GM18520 (cell line): ENCODE results near the gene LCE4A.

ENCODE experiments used
- ATAC-seq: cut with Tn5 transposase; IDR thresholded peaks from one replicate; pipeline ENCODE4 v1.9.1; 2021; ENCODE audit not compliant: unreplicated experiment

The LCE4A gene

DNA sequence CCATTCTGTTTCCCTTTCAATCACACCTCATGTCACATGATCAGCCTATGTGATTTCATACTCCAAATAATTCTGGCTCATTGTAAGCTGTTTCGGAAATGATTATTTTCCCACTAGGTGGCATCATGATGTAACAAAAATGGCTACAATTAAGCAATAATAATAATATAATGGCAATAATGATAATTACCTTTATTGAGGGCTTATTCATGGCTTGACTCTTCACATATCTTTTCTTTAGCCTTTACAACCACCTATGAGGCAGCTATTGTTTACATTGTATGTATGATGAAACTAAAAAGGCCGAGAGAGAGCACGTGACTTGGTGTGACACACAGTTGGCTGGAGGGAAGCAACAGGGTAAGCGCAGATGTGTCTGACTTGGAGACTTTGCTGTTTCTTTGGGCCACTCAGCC lies 37.3 kb downstream of the LCE4A start:
- no peak for ATAC-seq

DNA sequence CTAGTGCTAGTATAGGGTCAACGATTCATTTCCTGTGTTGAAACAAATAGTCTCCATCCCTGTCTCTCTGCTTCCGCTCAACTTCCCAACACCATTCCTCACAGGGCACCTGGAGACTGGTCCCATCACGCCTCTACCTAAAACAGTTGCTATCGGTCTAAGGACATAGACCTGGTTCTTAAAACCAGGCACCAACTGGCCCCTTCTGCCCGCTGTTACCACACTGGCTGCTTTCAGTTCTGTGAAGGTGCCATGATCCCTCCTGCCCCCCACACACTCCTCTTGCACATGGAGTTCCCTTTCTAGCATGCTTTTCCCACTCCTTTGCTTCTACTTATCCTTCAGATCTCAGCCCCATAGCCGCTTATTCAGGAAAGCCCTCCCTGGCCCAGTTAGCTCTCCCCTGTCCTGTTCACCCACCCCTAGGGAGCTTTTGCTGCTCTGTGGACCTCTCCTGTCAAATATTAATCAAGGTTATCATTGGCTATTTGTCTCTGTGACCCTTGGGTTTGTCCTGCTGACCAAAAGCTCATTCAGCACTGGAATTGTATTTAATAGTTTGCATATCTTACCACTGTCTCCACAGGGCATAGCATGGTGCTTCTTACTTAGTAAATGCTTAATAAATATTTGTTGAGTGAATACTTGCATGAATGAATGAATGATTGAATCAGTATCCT lies 37.9 kb downstream of the LCE4A start:
- no peak for ATAC-seq

DNA sequence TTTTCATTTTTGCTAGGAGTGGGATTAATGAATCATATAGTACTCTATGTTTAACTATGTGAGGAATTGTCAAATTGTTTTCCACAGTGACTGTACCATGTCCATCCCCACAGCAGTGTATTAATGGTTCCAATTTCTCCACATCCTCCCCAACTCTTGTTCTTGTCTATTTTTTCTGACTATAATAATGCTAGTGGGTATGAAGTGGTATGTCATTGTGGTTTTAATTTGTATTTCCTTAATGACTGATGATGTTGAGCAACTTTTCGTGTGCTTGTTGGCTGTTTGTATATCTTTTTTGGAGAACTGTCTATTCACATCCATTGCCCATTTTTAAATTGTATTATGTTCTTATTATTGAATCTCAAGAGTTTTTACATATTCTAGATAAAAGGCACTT lies 39.9 kb downstream of the LCE4A start:
- ATAC-seq, result no peak

DNA sequence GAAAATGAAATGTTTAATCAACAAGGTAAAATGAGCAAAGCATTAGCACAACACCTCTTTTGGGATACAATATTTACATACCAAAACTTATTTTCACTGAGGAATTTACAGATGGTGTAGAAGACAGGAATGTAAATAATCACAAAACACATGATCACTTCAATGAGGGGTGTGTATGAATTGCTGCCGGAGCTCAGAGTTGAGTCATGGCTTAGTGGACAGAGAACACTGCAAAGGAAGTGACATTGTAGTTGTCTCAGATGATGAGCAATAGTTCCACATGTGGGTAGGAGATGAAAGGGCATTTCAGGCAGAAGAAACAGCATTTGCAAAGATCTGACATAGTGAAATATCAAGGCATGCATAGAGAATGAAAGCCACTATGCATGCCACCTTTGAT lies 44.3 kb downstream of the LCE4A start:
- ATAC-seq, result no peak

DNA sequence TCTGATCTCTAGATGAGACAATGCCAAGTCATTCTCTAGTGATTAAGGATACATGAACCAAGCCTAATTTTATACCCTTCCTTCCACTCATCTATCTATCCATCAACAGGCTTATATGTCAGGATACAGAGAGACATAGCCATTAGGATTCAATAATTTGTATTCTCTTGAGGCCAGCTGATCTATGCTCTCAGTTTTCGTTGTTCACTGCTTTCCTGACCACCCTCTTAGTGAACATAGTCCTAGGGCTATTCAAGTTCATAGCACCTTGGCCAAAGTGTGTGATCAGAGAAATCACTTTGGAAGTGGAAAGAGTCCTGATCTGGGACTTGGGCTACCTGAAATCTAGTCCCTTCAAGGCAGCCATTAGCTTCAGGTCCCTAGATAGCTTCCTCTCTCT lies 45.6 kb downstream of the LCE4A start:
- no peak for ATAC-seq

DNA sequence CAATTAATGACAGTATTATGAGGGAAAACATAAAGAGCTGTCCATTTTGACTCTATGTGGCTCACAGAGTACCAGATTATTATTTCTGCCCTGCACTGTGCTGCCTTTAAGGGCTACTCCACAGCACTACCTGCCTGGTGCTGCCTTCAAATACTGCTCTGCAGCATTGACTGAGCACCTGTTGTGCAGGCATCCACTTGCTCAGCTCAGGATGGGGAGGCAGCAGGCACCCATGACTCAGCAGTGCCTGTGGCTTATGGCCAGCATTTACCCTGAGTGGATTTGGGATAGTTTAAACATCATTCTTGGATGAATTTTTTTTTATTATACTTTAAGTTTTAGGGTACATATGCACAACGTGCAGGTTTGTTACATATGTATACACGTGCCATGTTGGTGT lies 48.9 kb downstream of the LCE4A start:
- ATAC-seq, result no peak

DNA sequence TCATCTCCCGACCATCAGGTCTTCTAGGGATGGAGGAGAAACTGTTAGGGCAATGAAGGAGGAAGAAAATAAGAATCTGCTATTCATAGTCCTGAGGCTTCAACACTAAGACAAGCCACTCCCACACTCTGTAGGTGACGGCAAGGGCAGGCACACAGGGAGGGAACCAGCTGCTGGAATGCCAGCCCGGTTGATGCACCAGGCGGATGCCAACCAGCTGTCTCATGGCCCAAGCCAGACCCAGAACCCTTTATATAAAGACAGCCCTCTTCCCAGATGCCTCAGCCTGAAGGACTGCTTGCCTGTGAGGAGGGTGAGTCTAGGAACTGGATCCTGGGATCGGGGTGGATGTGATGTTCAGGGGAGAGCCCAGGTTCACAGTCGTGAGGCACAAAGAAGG lies 49.8 kb downstream of the LCE4A start, which contains the start of gene KPRP:
Gene KPRP, plus strand, starts transcription at position 279 of the 400 bp plus-strand sequence. CDS start 1,564 bp downstream, outside the sequence.
- ATAC-seq, result no peak

DNA sequence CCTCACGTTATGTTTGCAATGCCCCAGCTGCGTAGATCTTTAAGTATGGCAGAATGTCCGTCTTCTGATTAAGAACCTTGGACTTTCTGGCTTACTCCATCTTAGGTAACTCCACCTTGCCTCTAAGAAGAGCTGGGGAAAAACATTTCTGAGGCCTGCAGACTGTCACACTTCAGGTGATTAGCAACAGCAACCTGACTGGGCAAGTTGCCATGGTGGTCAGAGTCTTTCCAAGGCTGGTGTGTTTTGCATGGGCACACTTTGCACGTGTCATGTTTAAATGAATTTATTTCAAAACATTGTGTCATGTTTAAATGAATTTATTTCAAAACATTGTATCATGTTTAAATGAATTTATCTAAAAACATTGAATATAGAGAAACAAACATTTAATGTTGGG lies 50.7 kb downstream of the LCE4A start:
- ATAC-seq, result no peak
